ENCODE results near the gene TRA2A. TPM values are rescaled to one million over a fixed set of nuclear protein-coding genes. Genes with fewer than 3 reads are reported as not detected.

TRA2A gene
- total RNA-seq, 2 donors from 2014 or later: 26.2 to 35.6 TPM

GRCh38 chr7:23538301-23538700 is 6.5 kb upstream of the TRA2A start:
- no peak for DNase-seq
- no peak for ATAC-seq
- no peak overlapping the region for H3K27ac ChIP-seq
- no peaks in the 10 kb centered on the region for H3K27me3 ChIP-seq
- TF ChIP-seq CTCF (IDR thresholded peaks at IDR 0.05) (no peak), POLR2A (IDR thresholded peaks at IDR 0.05) (no peak)
- H3K4me3 ChIP-seq: no peak overlapping the region
- no peaks in the 10 kb centered on the region for H3K36me3 ChIP-seq (replicated peaks in 1 of 2; ENCODE audit: insufficient read depth in 1 of 2, low read depth in 2 of 2)
- no peaks in the 10 kb centered on the region for H3K9me3 ChIP-seq
- H3K4me1 ChIP-seq: no peaks in the 10 kb centered on the region
- 87 to 100% methylated on average over 3 of the region's 3 CpGs for WGBS, 2 donors
- intact Hi-C loops (cut with DNase I): no loop called here

- Histone ChIP-seq H3K36me3 (replicated peaks in 1 of 2; ENCODE audit: insufficient read depth in 1 of 2, low read depth in 2 of 2) (no peaks in the 10 kb centered on the region), H3K4me3 (no peak overlapping the region), H3K27ac (no peak overlapping the region), H3K27me3 (no peaks in the 10 kb centered on the region), H3K9me3 (no peaks in the 10 kb centered on the region), H3K4me1 (peaks cover 25% of the 10 kb centered on the region)
- intact Hi-C loops (cut with DNase I): no loop called here
- ATAC-seq (no peak), DNase-seq (no peak)
- 84 to 91% methylated on average over 4 to 5 of the region's 5 CpGs for WGBS, 2 donors
- TF ChIP-seq POLR2A (IDR thresholded peaks at IDR 0.05) (no peak), CTCF (IDR thresholded peaks at IDR 0.05) (no peak)
Measured at GRCh38 chr7:23533238-23533604, 1.4 kb upstream of the TRA2A start.

DNA sequence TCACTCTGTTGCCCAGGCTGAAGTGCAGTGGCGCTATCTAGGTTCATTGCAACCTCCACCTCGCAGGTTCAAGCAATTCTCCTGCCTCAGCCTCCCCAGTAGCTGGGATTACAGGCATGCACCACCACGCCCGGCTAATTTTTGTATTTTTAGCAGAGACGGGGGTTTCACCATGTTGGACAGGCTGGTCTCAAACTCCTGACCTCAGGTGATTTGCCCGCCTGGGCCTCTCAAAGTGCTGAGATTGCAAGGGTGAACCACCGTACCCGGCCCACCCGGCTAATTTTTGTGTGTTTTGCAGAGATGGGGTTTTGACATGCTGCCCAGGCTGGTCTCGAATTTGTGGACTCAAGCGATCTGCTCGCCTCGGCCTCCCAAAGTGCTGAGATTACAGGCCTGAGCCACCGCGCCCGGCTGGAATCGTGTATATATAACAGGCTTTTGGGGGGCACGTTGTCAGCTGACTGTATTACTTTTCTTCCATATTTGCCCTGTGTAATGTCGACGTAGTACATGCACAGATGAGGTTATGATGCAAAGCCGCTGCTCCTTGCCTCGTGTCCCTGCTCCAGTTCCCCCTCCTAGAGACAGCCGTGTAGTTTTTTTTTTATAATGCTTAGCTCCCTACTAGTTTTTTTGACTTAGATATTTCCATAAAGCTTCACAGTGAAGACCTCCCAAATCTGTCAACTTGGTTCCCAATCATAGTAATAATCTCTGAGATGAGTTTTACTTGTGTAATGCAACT is 883 bp upstream of the TRA2A start:
- H3K36me3 ChIP-seq (replicated peaks in 1 of 2; ENCODE audit: insufficient read depth in 1 of 2, low read depth in 2 of 2): no peaks in the 10 kb centered on the region
- TF ChIP-seq CTCF (IDR thresholded peaks at IDR 0.05): no peak
- TF ChIP-seq POLR2A (IDR thresholded peaks at IDR 0.05): no peak

GRCh38 chr7:23531050-23531793 is 559 bp downstream of the TRA2A start:
- 0 to 1% methylated on average over 34 to 54 of the region's 55 CpGs for WGBS, 2 donors
- peaks cover 39% of the 10 kb centered on the region for H3K4me1 ChIP-seq

More for the DNA sequence above, 883 bp upstream of the TRA2A start:
- intact Hi-C loops (cut with DNase I): no loop called here
- H3K27ac ChIP-seq: peak overlapping the region in 3 of 4 donors; percentile 93 to 98 (median 97)
- WGBS, 2 donors: 81 to 87% methylated on average over 22 to 23 of the region's 23 CpGs
- H3K27me3 ChIP-seq: no peaks in the 10 kb centered on the region
- H3K4me1 ChIP-seq: peaks cover 29% of the 10 kb centered on the region
- no peak for ATAC-seq
- peak in 1 of 4 donors; percentile 23 for DNase-seq
- H3K9me3 ChIP-seq: no peaks in the 10 kb centered on the region
- no peak overlapping the region for H3K4me3 ChIP-seq

More at GRCh38 chr7:23531050-23531793, 559 bp downstream of the TRA2A start:
- peak overlapping the region; percentile 81 to 91 for H3K4me3 ChIP-seq
- ATAC-seq: peak; percentile 63
- intact Hi-C loops (cut with DNase I): no loop called here
- peak overlapping the region; percentile 93 to 98 (median 97) for H3K27ac ChIP-seq
- no peaks in the 10 kb centered on the region for H3K36me3 ChIP-seq (replicated peaks in 1 of 2; ENCODE audit: insufficient read depth in 1 of 2, low read depth in 2 of 2)
- DNase-seq: peak in 3 of 4 donors; percentile 62 to 69 (median 66)
- no peaks in the 10 kb centered on the region for H3K27me3 ChIP-seq
- H3K9me3 ChIP-seq: no peaks in the 10 kb centered on the region
- TF ChIP-seq POLR2A (IDR thresholded peaks at IDR 0.05) (no peak), CTCF (IDR thresholded peaks at IDR 0.05) (no peak)
